ENCODE measurements around the gene FRY.

DNA sequence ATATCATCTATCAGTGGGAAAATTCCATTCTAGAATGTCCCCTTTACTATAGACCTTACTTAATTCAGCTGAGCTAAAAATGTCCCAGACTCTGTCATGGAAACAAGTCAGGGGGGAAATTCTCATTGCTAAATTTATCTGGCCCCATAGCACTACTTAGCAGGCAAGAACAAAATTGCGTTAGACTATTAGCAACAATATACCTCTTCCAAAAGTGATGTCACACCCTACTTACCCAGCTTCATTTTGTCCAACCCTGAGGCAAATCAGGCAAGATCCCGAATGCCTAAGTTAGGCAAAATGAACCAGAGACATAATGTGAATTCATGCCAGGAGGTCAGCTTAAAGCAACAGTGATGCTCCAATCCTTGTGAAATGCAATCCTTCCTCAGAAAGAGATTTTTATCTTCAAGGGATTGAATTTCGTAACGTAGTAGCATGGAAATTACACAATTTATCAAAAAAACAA is 93.7 kb downstream of the FRY start:
- TF ChIP-seq CTCF (IDR thresholded peaks at IDR 0.05; ENCODE audit: low read depth, low read length, missing input control) (no peak), TAF1 (conservative IDR thresholded peaks at IDR 0.05) (no peak), JUND (IDR thresholded peaks at IDR 0.05) (no peak), YY1 (IDR thresholded peaks at IDR 0.05) (no peak), GABPA (IDR thresholded peaks at IDR 0.05 in 1 of 2, conservative IDR thresholded peaks at IDR 0.05 in 1 of 2) (no peak), RAD21 (IDR thresholded peaks at IDR 0.05) (no peak), EGR1 (IDR thresholded peaks at IDR 0.05; ENCODE audit: low read depth in 2 of 2) (no peak), ATF3 (IDR thresholded peaks at IDR 0.05) (no peak), ZBTB33 (IDR thresholded peaks at IDR 0.05) (no peak), FOXA2 (IDR thresholded peaks at IDR 0.05) (no peak)
- TF ChIP-seq, protein P1, sequence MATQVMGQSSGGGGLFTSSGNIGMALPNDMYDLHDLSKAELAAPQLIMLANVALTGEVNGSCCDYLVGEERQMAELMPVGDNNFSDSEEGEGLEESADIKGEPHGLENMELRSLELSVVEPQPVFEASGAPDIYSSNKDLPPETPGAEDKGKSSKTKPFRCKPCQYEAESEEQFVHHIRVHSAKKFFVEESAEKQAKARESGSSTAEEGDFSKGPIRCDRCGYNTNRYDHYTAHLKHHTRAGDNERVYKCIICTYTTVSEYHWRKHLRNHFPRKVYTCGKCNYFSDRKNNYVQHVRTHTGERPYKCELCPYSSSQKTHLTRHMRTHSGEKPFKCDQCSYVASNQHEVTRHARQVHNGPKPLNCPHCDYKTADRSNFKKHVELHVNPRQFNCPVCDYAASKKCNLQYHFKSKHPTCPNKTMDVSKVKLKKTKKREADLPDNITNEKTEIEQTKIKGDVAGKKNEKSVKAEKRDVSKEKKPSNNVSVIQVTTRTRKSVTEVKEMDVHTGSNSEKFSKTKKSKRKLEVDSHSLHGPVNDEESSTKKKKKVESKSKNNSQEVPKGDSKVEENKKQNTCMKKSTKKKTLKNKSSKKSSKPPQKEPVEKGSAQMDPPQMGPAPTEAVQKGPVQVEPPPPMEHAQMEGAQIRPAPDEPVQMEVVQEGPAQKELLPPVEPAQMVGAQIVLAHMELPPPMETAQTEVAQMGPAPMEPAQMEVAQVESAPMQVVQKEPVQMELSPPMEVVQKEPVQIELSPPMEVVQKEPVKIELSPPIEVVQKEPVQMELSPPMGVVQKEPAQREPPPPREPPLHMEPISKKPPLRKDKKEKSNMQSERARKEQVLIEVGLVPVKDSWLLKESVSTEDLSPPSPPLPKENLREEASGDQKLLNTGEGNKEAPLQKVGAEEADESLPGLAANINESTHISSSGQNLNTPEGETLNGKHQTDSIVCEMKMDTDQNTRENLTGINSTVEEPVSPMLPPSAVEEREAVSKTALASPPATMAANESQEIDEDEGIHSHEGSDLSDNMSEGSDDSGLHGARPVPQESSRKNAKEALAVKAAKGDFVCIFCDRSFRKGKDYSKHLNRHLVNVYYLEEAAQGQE (IDR thresholded peaks at IDR 0.05) = no peak
- TF ChIP-seq, protein P2, sequence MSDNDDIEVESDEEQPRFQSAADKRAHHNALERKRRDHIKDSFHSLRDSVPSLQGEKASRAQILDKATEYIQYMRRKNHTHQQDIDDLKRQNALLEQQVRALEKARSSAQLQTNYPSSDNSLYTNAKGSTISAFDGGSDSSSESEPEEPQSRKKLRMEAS (IDR thresholded peaks at IDR 0.05) = no peak
